Ishikawa (cell line): ENCODE data around the gene SLC37A1.

Source experiments
- CEBPB ChIP-seq: IDR thresholded peaks from 2 replicates; pipeline ENCODE4 v1.6.1; 2012
- CREB1 ChIP-seq: IDR thresholded peaks from 2 replicates; pipeline ENCODE4 v1.6.1; 2012; ENCODE audit warnings: low read depth
- EGR1 ChIP-seq: IDR thresholded peaks from 2 replicates; pipeline ENCODE4 v1.6.1; 2012
- EP300 ChIP-seq: IDR thresholded peaks from 2 replicates; pipeline ENCODE4 v1.6.1; 2012; ENCODE audit warnings: borderline replicate concordance
- FOXM1 ChIP-seq: IDR thresholded peaks from 2 replicates; pipeline ENCODE4 v1.6.1; 2012; ENCODE audit warnings: low read depth, borderline replicate concordance
- MAX ChIP-seq: IDR thresholded peaks from 2 replicates; pipeline ENCODE4 v1.6.1; 2012
- NFIC ChIP-seq: IDR thresholded peaks from 2 replicates; pipeline ENCODE4 v1.6.1; 2012
- RAD21 ChIP-seq: IDR thresholded peaks from 2 replicates; pipeline ENCODE4 v1.6.1; 2012; ENCODE audit warnings: low read depth
- REST ChIP-seq: IDR thresholded peaks from 2 replicates; pipeline ENCODE4 v1.6.1; 2012; ENCODE audit warnings: low read depth, mild to moderate bottlenecking
- TAF1 ChIP-seq: IDR thresholded peaks from 2 replicates; pipeline ENCODE4 v1.6.1; 2012; ENCODE audit warnings: low read depth, mild to moderate bottlenecking
- TCF12 ChIP-seq: IDR thresholded peaks from 2 replicates; pipeline ENCODE4 v1.6.1; 2012; ENCODE audit warnings: low read depth
- TEAD4 ChIP-seq: IDR thresholded peaks from 2 replicates; pipeline ENCODE4 v1.6.1; 2012
- YY1 ChIP-seq: IDR thresholded peaks from 2 replicates; pipeline ENCODE4 v1.6.1; 2012; ENCODE audit warnings: low read depth
- ZBTB7A ChIP-seq: IDR thresholded peaks from 2 replicates; pipeline ENCODE4 v1.6.1; 2012; ENCODE audit warnings: low read depth
- TF ChIP-seq, protein P1 (sequence below): IDR thresholded peaks from 2 replicates; pipeline ENCODE4 v1.6.1; 2012

Gene SLC37A1

DNA sequence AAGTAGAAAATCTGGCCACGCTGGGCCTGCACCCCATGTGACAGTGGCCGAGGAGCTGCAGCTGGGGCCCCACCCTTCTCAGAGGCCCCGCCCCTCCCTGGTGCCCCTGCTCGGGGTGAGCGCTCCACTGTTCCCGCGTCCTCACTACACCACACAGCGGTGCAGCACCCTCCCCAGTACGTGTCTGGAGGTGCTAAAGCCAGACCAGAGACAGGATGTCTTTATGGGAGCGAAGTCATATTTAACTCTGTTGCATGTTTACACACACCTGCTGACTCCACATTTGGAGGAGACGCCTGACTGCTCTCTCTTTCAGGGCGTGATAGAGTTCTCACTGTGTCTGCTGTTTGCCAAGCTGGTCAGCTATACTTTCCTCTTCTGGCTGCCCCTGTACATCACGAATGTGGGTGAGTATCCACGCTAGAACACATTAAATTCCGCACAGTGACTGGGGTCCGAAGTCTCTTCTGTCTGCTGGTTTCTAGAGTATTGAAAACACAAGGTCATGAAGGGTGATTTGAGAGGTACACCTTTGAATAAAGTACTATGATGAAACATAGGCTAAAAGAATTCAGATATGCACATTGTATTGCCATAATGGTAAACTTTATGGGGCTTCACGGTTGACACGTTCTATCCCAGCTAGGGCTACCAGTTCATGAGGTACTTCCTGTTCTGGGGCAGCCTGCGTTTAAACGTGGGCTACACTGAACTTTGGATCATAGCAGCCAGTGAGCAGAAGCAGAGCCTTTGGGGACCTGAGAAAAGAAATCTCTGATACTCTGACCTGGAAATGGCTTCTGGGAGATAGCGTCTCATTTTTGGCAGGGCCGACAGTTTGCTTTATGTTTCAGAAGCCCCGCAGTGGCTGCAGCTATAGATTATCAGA, 48.4 kb downstream of the SLC37A1 start:
- TF ChIP-seq RAD21 (no peak; the same call in 1 of the 2 replicates), YY1 (no peak), EP300 (no peak), REST (no peak), CEBPB (no peak), NFIC (no peak), FOXM1 (no peak), CREB1 (no peak), ZBTB7A (no peak), MAX (no peak), TEAD4 (no peak), TAF1 (no peak), TCF12 (no peak)
- TF ChIP-seq, protein P1, sequence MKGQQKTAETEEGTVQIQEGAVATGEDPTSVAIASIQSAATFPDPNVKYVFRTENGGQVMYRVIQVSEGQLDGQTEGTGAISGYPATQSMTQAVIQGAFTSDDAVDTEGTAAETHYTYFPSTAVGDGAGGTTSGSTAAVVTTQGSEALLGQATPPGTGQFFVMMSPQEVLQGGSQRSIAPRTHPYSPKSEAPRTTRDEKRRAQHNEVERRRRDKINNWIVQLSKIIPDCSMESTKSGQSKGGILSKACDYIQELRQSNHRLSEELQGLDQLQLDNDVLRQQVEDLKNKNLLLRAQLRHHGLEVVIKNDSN: no peak

DNA sequence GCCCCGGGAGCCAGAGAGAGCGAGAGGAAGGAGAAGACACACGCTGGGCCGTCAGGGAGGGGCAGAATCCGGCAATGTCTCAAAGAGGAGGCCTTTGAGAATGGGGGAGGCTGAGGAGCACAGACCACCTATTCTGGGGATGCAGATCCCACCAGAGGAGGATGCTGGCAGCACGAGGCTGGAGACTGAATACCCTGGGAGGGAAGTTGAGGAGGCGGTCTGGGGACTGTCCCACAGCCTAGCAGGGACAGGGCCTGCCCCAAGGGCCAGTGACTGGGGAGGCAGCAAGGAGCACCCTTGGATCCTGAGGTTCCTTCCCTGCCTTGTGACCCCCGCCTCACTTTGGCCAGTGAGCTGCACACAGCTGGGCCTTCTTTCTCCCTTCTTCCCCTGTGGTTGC, 49.2 kb downstream of the SLC37A1 start:
- TF ChIP-seq, protein P1: no peak
- TF ChIP-seq MAX (no peak), NFIC (no peak), YY1 (no peak), REST (no peak), EP300 (no peak), EGR1 (no peak), CEBPB (no peak), CREB1 (no peak), TCF12 (no peak), RAD21 (no peak), TAF1 (no peak), TEAD4 (no peak), FOXM1 (no peak), ZBTB7A (no peak)

GRCh38 chr21:42563261-42563660, 49.6 kb downstream of the SLC37A1 start:
- TF ChIP-seq CEBPB (no peak), EGR1 (no peak), FOXM1 (no peak), REST (no peak), MAX (no peak), NFIC (no peak), TAF1 (no peak), RAD21 (no peak), YY1 (no peak), TCF12 (no peak), EP300 (no peak), TEAD4 (no peak), CREB1 (no peak), ZBTB7A (no peak)
- TF ChIP-seq, protein P1: no peak

DNA sequence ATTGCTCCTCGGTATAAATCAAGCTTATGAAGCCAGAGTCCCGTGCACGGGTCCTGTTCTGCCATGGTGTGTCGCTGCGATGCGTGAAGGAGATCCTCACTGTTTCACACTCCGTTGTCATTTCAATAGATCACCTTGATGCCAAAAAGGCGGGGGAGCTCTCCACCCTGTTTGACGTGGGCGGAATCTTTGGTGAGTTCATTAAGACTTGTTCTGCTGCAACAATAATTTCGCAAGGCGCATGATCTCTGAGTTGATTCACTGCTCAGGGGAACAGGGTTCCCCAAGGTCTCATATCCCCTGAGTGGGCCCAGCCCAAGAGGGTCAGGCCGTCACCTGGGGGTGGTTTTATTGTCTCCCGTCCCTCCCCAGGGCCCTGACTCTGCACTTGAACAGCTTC, 50.0 kb downstream of the SLC37A1 start:
- TF ChIP-seq TCF12: no peak
